ENCODE data around the gene FXYD2. TPM values are rescaled to one million over a fixed set of nuclear protein-coding genes. Genes with fewer than 3 reads are reported as not detected.

FXYD2 gene
- total RNA-seq, 1 donor from 2014 or later = not detected

- Mint-ChIP-seq H3K4me1 (ENCODE audit: low read depth, unreplicated experiment) (peaks cover 1% of the 10 kb centered on the region), H3K27me3 (ENCODE audit: low read depth, unreplicated experiment) (peaks cover 26% of the 10 kb centered on the region), H3K9me3 (ENCODE audit: unreplicated experiment) (no peaks in the 10 kb centered on the region), H3K4me3 (ENCODE audit: unreplicated experiment) (no peak overlapping the region), H3K36me3 (ENCODE audit: low read depth, unreplicated experiment) (no peaks in the 10 kb centered on the region), H3K27ac (ENCODE audit: unreplicated experiment) (no peak overlapping the region)
- TF ChIP-seq EZH2 (IDR thresholded peaks at IDR 0.05; ENCODE audit: insufficient read depth, low read length) (no peak), CTCF (IDR thresholded peaks at IDR 0.05; ENCODE audit: insufficient read depth, low read depth, low read length) (no peak)
- Histone ChIP-seq H3K4me3 (ENCODE audit: insufficient read depth, low read depth, low read length) (no peak overlapping the region), H3K27me3 (ENCODE audit: insufficient read depth, low read length) (no peaks in the 10 kb centered on the region), H3K9ac (ENCODE audit: low read length) (no peak overlapping the region), H3K9me3 (ENCODE audit: insufficient read depth, low read depth, low read length) (no peaks in the 10 kb centered on the region), H4K20me1 (ENCODE audit: insufficient read depth, low read length) (no peaks in the 10 kb centered on the region), H3K27ac (ENCODE audit: low read depth, low read length) (no peak overlapping the region), H3K4me1 (ENCODE audit: insufficient read depth, low read length) (no peaks in the 10 kb centered on the region), H2AFZ (ENCODE audit: low read depth, low read length) (no peak overlapping the region), H3K4me2 (ENCODE audit: low read length) (no peak overlapping the region), H3K36me3 (ENCODE audit: insufficient read depth, low read length) (no peaks in the 10 kb centered on the region), H3K79me2 (ENCODE audit: insufficient read depth, low read length) (no peaks in the 10 kb centered on the region)
- FAIRE-seq (no peak), DNase-seq (ENCODE audit: low read depth) (no peak)
Observed at GRCh38 chr11:117863383-117863782, 38.8 kb upstream of the FXYD2 start.

DNA sequence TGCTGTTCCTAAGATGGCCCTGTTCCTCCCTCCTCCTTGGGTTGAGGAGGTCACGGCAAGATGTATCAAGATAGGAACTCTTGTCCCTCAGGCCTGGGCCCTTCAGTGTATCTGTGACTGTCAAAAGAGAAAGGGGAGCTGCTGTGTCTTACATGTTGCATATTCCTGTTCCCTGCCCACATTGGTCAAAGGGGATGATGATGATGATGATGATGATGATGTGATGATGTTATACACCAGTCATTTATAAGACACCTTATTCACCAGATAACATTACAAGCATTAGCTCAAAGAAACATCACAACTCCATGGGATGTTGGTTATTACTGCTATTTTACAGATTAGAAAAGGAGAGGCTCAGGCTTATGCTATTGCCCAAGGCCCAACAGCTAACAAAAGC is 38.2 kb upstream of the FXYD2 start:
- Histone ChIP-seq H4K20me1 (ENCODE audit: insufficient read depth, low read length) (no peaks in the 10 kb centered on the region), H3K27ac (ENCODE audit: low read depth, low read length) (no peak overlapping the region), H3K79me2 (ENCODE audit: insufficient read depth, low read length) (no peaks in the 10 kb centered on the region), H3K4me2 (ENCODE audit: low read length) (no peak overlapping the region), H3K4me1 (ENCODE audit: insufficient read depth, low read length) (no peaks in the 10 kb centered on the region), H3K9ac (ENCODE audit: low read length) (no peak overlapping the region), H2AFZ (ENCODE audit: low read depth, low read length) (no peak overlapping the region), H3K36me3 (ENCODE audit: insufficient read depth, low read length) (no peaks in the 10 kb centered on the region), H3K9me3 (ENCODE audit: insufficient read depth, low read depth, low read length) (no peaks in the 10 kb centered on the region), H3K4me3 (ENCODE audit: insufficient read depth, low read depth, low read length) (no peak overlapping the region), H3K27me3 (ENCODE audit: insufficient read depth, low read length) (no peaks in the 10 kb centered on the region)
- H3K9me3 Mint-ChIP-seq (ENCODE audit: unreplicated experiment) = no peaks in the 10 kb centered on the region
- H3K36me3 Mint-ChIP-seq (ENCODE audit: low read depth, unreplicated experiment) = no peaks in the 10 kb centered on the region
- no peak overlapping the region for H3K27ac Mint-ChIP-seq (ENCODE audit: unreplicated experiment)
- H3K4me1 Mint-ChIP-seq (ENCODE audit: low read depth, unreplicated experiment) = peaks cover 1% of the 10 kb centered on the region
- H3K4me3 Mint-ChIP-seq (ENCODE audit: unreplicated experiment) = no peak overlapping the region
- FAIRE-seq = no peak
- DNase-seq (ENCODE audit: low read depth) = no peak
- peaks cover 24% of the 10 kb centered on the region for H3K27me3 Mint-ChIP-seq (ENCODE audit: low read depth, unreplicated experiment)
- TF ChIP-seq CTCF (IDR thresholded peaks at IDR 0.05; ENCODE audit: insufficient read depth, low read depth, low read length) (no peak), EZH2 (IDR thresholded peaks at IDR 0.05; ENCODE audit: insufficient read depth, low read length) (no peak)

- Mint-ChIP-seq H3K27ac (ENCODE audit: unreplicated experiment) (no peak overlapping the region), H3K4me3 (ENCODE audit: unreplicated experiment) (no peak overlapping the region), H3K27me3 (ENCODE audit: low read depth, unreplicated experiment) (peaks cover 19% of the 10 kb centered on the region), H3K4me1 (ENCODE audit: low read depth, unreplicated experiment) (peaks cover 1% of the 10 kb centered on the region), H3K9me3 (ENCODE audit: unreplicated experiment) (no peaks in the 10 kb centered on the region), H3K36me3 (ENCODE audit: low read depth, unreplicated experiment) (no peaks in the 10 kb centered on the region)
- no peaks in the 10 kb centered on the region for H3K36me3 ChIP-seq (ENCODE audit: insufficient read depth, low read length)
- no peak overlapping the region for H3K27ac ChIP-seq (ENCODE audit: low read depth, low read length)
- H3K27me3 ChIP-seq (ENCODE audit: insufficient read depth, low read length) = no peaks in the 10 kb centered on the region
- H3K4me1 ChIP-seq (ENCODE audit: insufficient read depth, low read length) = no peaks in the 10 kb centered on the region
- no peak overlapping the region for H2AFZ ChIP-seq (ENCODE audit: low read depth, low read length)
- H3K79me2 ChIP-seq (ENCODE audit: insufficient read depth, low read length) = no peaks in the 10 kb centered on the region
- no peak overlapping the region for H3K4me3 ChIP-seq (ENCODE audit: insufficient read depth, low read depth, low read length)
- DNase-seq (ENCODE audit: low read depth) = no peak
- H4K20me1 ChIP-seq (ENCODE audit: insufficient read depth, low read length) = no peaks in the 10 kb centered on the region
- H3K9ac ChIP-seq (ENCODE audit: low read length) = no peak overlapping the region
- H3K9me3 ChIP-seq (ENCODE audit: insufficient read depth, low read depth, low read length) = no peaks in the 10 kb centered on the region
- TF ChIP-seq CTCF (IDR thresholded peaks at IDR 0.05; ENCODE audit: insufficient read depth, low read depth, low read length) = no peak
- no peak for TF ChIP-seq EZH2 (IDR thresholded peaks at IDR 0.05; ENCODE audit: insufficient read depth, low read length)
- no peak for FAIRE-seq
- H3K4me2 ChIP-seq (ENCODE audit: low read length) = no peak overlapping the region
Observed at GRCh38 chr11:117862019-117862725, 37.6 kb upstream of the FXYD2 start.
